Lower leg skin (tissue), 3 donors: ENCODE measurements around the gene EIF4EBP3.

Source experiments
- CTCF ChIP-seq, 3 donors: fragments of 450-650 bp; IDR thresholded peaks; one replicate each; pipeline ENCODE4 v1.5.1; 2016; ENCODE audit warnings: antibody characterized with exemption in 3 of 3, mild to moderate bottlenecking in 3 of 3, moderate library complexity in 2 of 3
- POLR2A ChIP-seq, 2 donors: fragments of 450-650 bp; IDR thresholded peaks; one replicate each; pipeline ENCODE4 v1.6.1; 2016 to 2017; ENCODE audit warnings: antibody characterized with exemption in 2 of 2, mild to moderate bottlenecking in 1 of 2, moderate library complexity in 1 of 2

- no peak for TF ChIP-seq CTCF (IDR thresholded peaks at IDR 0.05)
- no peak for TF ChIP-seq POLR2A (IDR thresholded peaks at IDR 0.05)
Observed at GRCh38 chr5:140509898-140510297, 37.6 kb upstream of the EIF4EBP3 start.
